Gastrocnemius medialis (tissue), 4 donors: ENCODE measurements around the gene CHTOP.

Experiments used
- CTCF ChIP-seq, 5 experiments: fragments of 450-650 bp in 3 of 5; fragments of 200-600 bp in 2 of 5; sonication (generic) in 2 of 5; IDR thresholded peaks in 4 of 5; conservative IDR thresholded peaks in 1 of 5; 1 replicate in 4 of 5; 2 replicates in 1 of 5; pipeline ENCODE4 v1.5.1; 2016 to 2019; ENCODE audit warnings: antibody characterized with exemption in 5 of 5, mild to moderate bottlenecking in 3 of 5, moderate library complexity in 3 of 5
- POLR2A ChIP-seq, 2 donors: fragments of 450-650 bp; IDR thresholded peaks; one replicate each; pipeline ENCODE4 v1.6.1; 2017; ENCODE audit warnings: antibody characterized with exemption in 2 of 2, mild to moderate bottlenecking in 2 of 2, moderate library complexity in 2 of 2

GRCh38 chr1:153673511-153673910 lies 39.6 kb downstream of the CHTOP start:
- no peak for TF ChIP-seq CTCF (IDR thresholded peaks at IDR 0.05 in 4 of 5, conservative IDR thresholded peaks at IDR 0.05 in 1 of 5)
- TF ChIP-seq POLR2A (IDR thresholded peaks at IDR 0.05) = no peak
